Prostate gland (tissue), 2 donors: Measurements from ENCODE around the gene ANKRD11. TPM values are rescaled to one million over a fixed set of nuclear protein-coding genes. Genes with fewer than 3 reads are reported as not detected.
A peak's percentile ranks its signal among the peaks of the same experiment; 100 is the strongest.
"Not testable (repeated sequence)": the region's sequence is repeated elsewhere in the genome, so short reads cannot be mapped to it uniquely, and the experiment has no call there.

Experiments
- DNase-seq: peaks from one replicate; pipeline ENCODE4 v3.0.0-alpha.2; 2019; ENCODE audit warnings: low spot score
- H3K27ac ChIP-seq, 2 donors: fragments of 200-600 bp; sonication (generic); 2 replicates each; pipeline ENCODE4 v1.5.1; 2017 to 2019
- H3K27me3 ChIP-seq: fragments of 200-600 bp; sonication (generic); replicated peaks from 2 replicates; pipeline ENCODE4 v1.5.1; 2019; ENCODE audit not compliant: insufficient read depth
- H3K36me3 ChIP-seq, 2 donors: fragments of 200-600 bp; sonication (generic); 1 replicate in 1 of 2; 2 replicates in 1 of 2; pipeline versions ENCODE4 v1.5.1 to v1.8.1; 2017 to 2019
- H3K4me1 ChIP-seq: fragments of 200-600 bp; sonication (generic); replicated peaks from 2 replicates; pipeline ENCODE4 v1.5.1; 2019
- H3K4me3 ChIP-seq, 2 donors: fragments of 200-600 bp; sonication (generic); 2 replicates each; pipeline ENCODE4 v1.5.1; 2017 to 2019
- H3K9me3 ChIP-seq: fragments of 200-600 bp; sonication (generic); 2 replicates; pipeline ENCODE4 v1.5.1; 2017
- CTCF ChIP-seq, 4 experiments: fragments of 200-600 bp in 2 of 4; fragments of 450-650 bp in 2 of 4; sonication (generic) in 2 of 4; IDR thresholded peaks; 1 replicate in 3 of 4; 2 replicates in 1 of 4; pipeline ENCODE4 v1.5.1; 2016 to 2019; ENCODE audit warnings: antibody characterized with exemption in 4 of 4, mild to moderate bottlenecking in 2 of 4, moderate library complexity in 2 of 4
- POLR2A ChIP-seq: fragments of 450-650 bp; IDR thresholded peaks from one replicate; pipeline ENCODE4 v1.6.1; 2016; ENCODE audit warnings: antibody characterized with exemption, mild to moderate bottlenecking
- POLR2AphosphoS5 ChIP-seq: sonication (generic); formaldehyde crosslinking; IDR thresholded peaks from one replicate; pipeline ENCODE4 v1.6.1; 2017; ENCODE audit warnings: antibody characterized with exemption
- WGBS: methylation state at CpG from one replicate; pipeline ENCODE4 v1.1.5; 2018; 5-methylcytosine and 5-hydroxymethylcytosine counted together
- intact Hi-C: fragments of 100-400 bp; cut with DNase I; formaldehyde crosslinking; loops from one replicate; pipeline ENCODE4 v1.14.2; 2022
- total RNA-seq, 2 donors: library from RNA; depleted of rRNA; stranded (reverse); fragments of >200 nt; gene quantifications; one replicate each; pipeline ENCODE4 v1.1.0, GENCODE V29; 2016

ANKRD11 gene
- total RNA-seq, 2 donors from 2014 or later, result 66.2 to 143 TPM

GRCh38 chr16:89363621-89364393 lies 126.6 kb downstream of the ANKRD11 start:
- Histone ChIP-seq H3K4me1 (peaks cover 29% of the 10 kb centered on the region), H3K27me3 (no peaks in the 10 kb centered on the region), H3K9me3 (no peaks in the 10 kb centered on the region), H3K36me3 (no peaks in the 10 kb centered on the region), H3K4me3 (no peak overlapping the region), H3K27ac (peak overlapping the region; percentile 45 to 58)
- TF ChIP-seq POLR2A, result no peak
- TF ChIP-seq CTCF (IDR thresholded peaks at IDR 0.05), result no peak
- 44% methylated on average over 12 of the region's 12 CpGs for WGBS
- intact Hi-C loops, result no loop called here
- DNase-seq, result no peak

GRCh38 chr16:89362540-89363223 lies 127.7 kb downstream of the ANKRD11 start:
- DNase-seq, result peak; percentile 50
- intact Hi-C loops, H3K36me3 ChIP-seq, H3K27me3 ChIP-seq, H3K9me3 ChIP-seq, H3K4me3 ChIP-seq: not testable (repeated sequence)
- 70% methylated on average over 9 of the region's 14 CpGs for WGBS
- Histone ChIP-seq H3K4me1 (peaks cover 35% of the 10 kb centered on the region), H3K27ac (peak overlapping the region; percentile 30 to 43)

GRCh38 chr16:89361751-89362539 lies 128.4 kb downstream of the ANKRD11 start:
- Histone ChIP-seq H3K4me1 (peaks cover 35% of the 10 kb centered on the region), H3K4me3 (no peak overlapping the region), H3K36me3 (no peaks in the 10 kb centered on the region), H3K9me3 (no peaks in the 10 kb centered on the region), H3K27me3 (no peaks in the 10 kb centered on the region), H3K27ac (peak overlapping the region; percentile 30 to 43)
- TF ChIP-seq CTCF (IDR thresholded peaks at IDR 0.05), result no peak
- TF ChIP-seq POLR2AphosphoS5, result peak; percentile 11
- intact Hi-C loops, result no loop called here
- DNase-seq, result no peak
- WGBS, result 42% methylated on average over 13 of the region's 13 CpGs

GRCh38 chr16:89360760-89361435 lies 129.5 kb downstream of the ANKRD11 start:
- WGBS, result 28% methylated on average over 11 of the region's 12 CpGs
- TF ChIP-seq CTCF (IDR thresholded peaks at IDR 0.05) (no peak), POLR2AphosphoS5 (no peak), POLR2A (no peak)
- H3K27ac ChIP-seq, result peak overlapping the region; percentile 30 to 43
- peaks cover 35% of the 10 kb centered on the region for H3K4me1 ChIP-seq
- DNase-seq, result no peak
- no peaks in the 10 kb centered on the region for H3K9me3 ChIP-seq
- H3K27me3 ChIP-seq, result no peaks in the 10 kb centered on the region
- H3K4me3 ChIP-seq, result no peak overlapping the region
- intact Hi-C loops, result no loop called here
- H3K36me3 ChIP-seq, result no peaks in the 10 kb centered on the region
